ENCODE results near the gene MED10. TPM values are rescaled to one million over a fixed set of nuclear protein-coding genes. Genes with fewer than 3 reads are reported as not detected.

The MED10 gene
- total and polyA plus RNA-seq, 2 experiments from 2014 or later, result 19.7 to 75.5 TPM

GRCh38 chr5:6322163-6322713 is 56.1 kb downstream of the MED10 start:
- Histone ChIP-seq H3K27ac (no peak overlapping the region), H3K4me2 (no peak overlapping the region), H3K4me3 (no peak overlapping the region), H3K9me3 (ENCODE audit: low read depth) (no peaks in the 10 kb centered on the region), H2AFZ (no peak overlapping the region), H3K79me2 (no peaks in the 10 kb centered on the region), H3K4me1 (ENCODE audit: insufficient read depth) (no peaks in the 10 kb centered on the region), H3K27me3 (no peaks in the 10 kb centered on the region), H3K9me2 (replicated peaks; ENCODE audit: insufficient read depth) (no peaks in the 10 kb centered on the region), H3K36me3 (replicated peaks; ENCODE audit: insufficient read depth, low read depth) (no peaks in the 10 kb centered on the region), H4K20me1 (ENCODE audit: insufficient read depth, poor library complexity, severe bottlenecking) (no peaks in the 10 kb centered on the region)
- WGBS (ENCODE audit: low lambda C conversion rate, missing lambda C conversion rate), result 91% methylated on average over 21 of the region's 21 CpGs
- no peak for DNase-seq (ENCODE audit: low spot score)
- no peak for TF ChIP-seq EZH2phosphoT487 (IDR thresholded peaks at IDR 0.05; ENCODE audit: low read depth, severe bottlenecking, unreplicated experiment)
- TF ChIP-seq CTCF (IDR thresholded peaks at IDR 0.05; ENCODE audit: poor library complexity), result no peak
- TF ChIP-seq EZH2 (IDR thresholded peaks at IDR 0.05; ENCODE audit: borderline replicate concordance), result no peak

Other genes starting within 250 kb of the MED10 start
- gene UBE2QL1, start 70.3 kb upstream of the MED10 start, total RNA-seq, result 0.17 and 0.36 TPM in 2 replicates
- 0.33 TPM in 1 of 2 replicates, not detected in the other for gene UBE2QL1, start 70.3 kb upstream of the MED10 start, polyA plus RNA-seq

Measured in hepatocyte (in vitro differentiated cells).